AG04450 (cell line): ENCODE measurements around the gene ST3GAL3. TPM values are rescaled to one million over a fixed set of nuclear protein-coding genes. Genes with fewer than 3 reads are reported as not detected.

Experiments used
- CTCF ChIA-PET: fragments of 300-600, 350-600 bp; formaldehyde crosslinking; extraction: SDS; loops from one replicate; lab custom pipeline; 2022; ENCODE audit warnings: antibody characterized with exemption, inconsistent platforms; lab: Charles Lee
- POLR2A ChIA-PET: fragments of 350-600 bp; formaldehyde crosslinking; extraction: SDS; loops from one replicate; lab custom pipeline; 2021; ENCODE audit warnings: antibody characterized with exemption, inconsistent platforms; lab: Yijun Ruan, JAX
- DNase-seq: peaks from one replicate; pipeline ENCODE4 v3.0.0-alpha.2; 2011; ENCODE audit warnings: low read depth, low spot score
- H3K27ac ChIP-seq: one replicate; pipeline ENCODE4 v1.5.1; 2012; ENCODE audit warnings: low read depth, low read length, control low read depth
- H3K27me3 ChIP-seq: one replicate; pipeline ENCODE4 v1.6.0; 2012; ENCODE audit warnings: low read length; ENCODE audit not compliant: control insufficient read depth, insufficient read depth
- H3K4me3 ChIP-seq: 2 replicates; pipeline ENCODE4 v1.5.1; 2011; ENCODE audit warnings: mild to moderate bottlenecking, low read depth, low read length, control low read depth
- H3K9me3 ChIP-seq: 2 replicates; pipeline ENCODE4 v1.5.1; 2012; ENCODE audit warnings: low read length; ENCODE audit not compliant: control insufficient read depth, insufficient read depth
- CTCF ChIP-seq: IDR thresholded peaks from 2 replicates; pipeline ENCODE4 v1.5.1; 2011; ENCODE audit warnings: low read depth, low read length, control low read depth, inconsistent platforms
- polyA plus RNA-seq: library from polyadenylated mRNA; depleted of rRNA; stranded (reverse); fragments of >200 nt; gene quantifications from 2 replicates; pipeline ENCODE4 v1.2.3, GENCODE V29; 2011

The ST3GAL3 gene
- polyA plus RNA-seq, 1 experiment, result 11.5 TPM

- Histone ChIP-seq H3K27ac (no peak overlapping the region), H3K4me3 (no peak overlapping the region), H3K27me3 (no peaks in the 10 kb centered on the region), H3K9me3 (peaks cover 13% of the 10 kb centered on the region)
- DNase-seq, result no peak
- CTCF ChIA-PET, result no interaction called here
- POLR2A ChIA-PET, result no interaction called here
- no peak for TF ChIP-seq CTCF
Observed at GRCh38 chr1:43809097-43809673, 101.8 kb downstream of the ST3GAL3 start.

- CTCF ChIA-PET, result no interaction called here
- no peak for DNase-seq
Observed at GRCh38 chr1:43812579-43812978, 105.2 kb downstream of the ST3GAL3 start.

GRCh38 chr1:43814401-43814800, 107.1 kb downstream of the ST3GAL3 start:
- Histone ChIP-seq H3K27ac (no peak overlapping the region), H3K9me3 (peaks cover 7% of the 10 kb centered on the region), H3K27me3 (no peaks in the 10 kb centered on the region), H3K4me3 (no peak overlapping the region)
- DNase-seq, result no peak
- ChIA-PET POLR2A (no interaction called here), CTCF (no interaction called here)
- TF ChIP-seq CTCF, result no peak

More at GRCh38 chr1:43812579-43812978, 105.2 kb downstream of the ST3GAL3 start:
- TF ChIP-seq CTCF, result no peak
- no peaks in the 10 kb centered on the region for H3K27me3 ChIP-seq
- POLR2A ChIA-PET, result no interaction called here
- H3K9me3 ChIP-seq, result peaks cover 13% of the 10 kb centered on the region
- no peak overlapping the region for H3K4me3 ChIP-seq
- no peak overlapping the region for H3K27ac ChIP-seq

- H3K27ac ChIP-seq, result no peak overlapping the region
- ChIA-PET POLR2A (no interaction called here), CTCF (no interaction called here)
- no peak for DNase-seq
- H3K9me3 ChIP-seq, result peaks cover 4% of the 10 kb centered on the region; the same call in 1 of the 2 replicates
- TF ChIP-seq CTCF, result no peak
- H3K27me3 ChIP-seq, result no peaks in the 10 kb centered on the region
- H3K4me3 ChIP-seq, result no peak overlapping the region
Observed at GRCh38 chr1:43817304-43817939, 110.1 kb downstream of the ST3GAL3 start.

GRCh38 chr1:43818691-43819090, 111.4 kb downstream of the ST3GAL3 start:
- CTCF ChIA-PET, result interaction anchor here (2.3 kb wide), 1 partner anchor 116 kb away, joined by 9 read pairs; no protein-coding TSS in a partner anchor
- POLR2A ChIA-PET, result no interaction called here
- Histone ChIP-seq H3K9me3 (peaks cover 4% of the 10 kb centered on the region; the same call in 1 of the 2 replicates), H3K4me3 (no peak overlapping the region), H3K27me3 (no peaks in the 10 kb centered on the region), H3K27ac (no peak overlapping the region)
- TF ChIP-seq CTCF, result no peak
- DNase-seq, result no peak
